Tibial nerve (tissue), 4 donors: ENCODE data around the gene CDK6.

Experiments
- EP300 ChIP-seq, 2 donors: sonication (generic); formaldehyde crosslinking; IDR thresholded peaks; one replicate each; pipeline ENCODE4 v1.6.1; 2017; ENCODE audit warnings: antibody characterized with exemption in 2 of 2, mild to moderate bottlenecking in 1 of 2
- TF ChIP-seq, protein P1 (sequence below), 5 experiments: fragments of 200-600 bp in 3 of 5; fragments of 450-650 bp in 2 of 5; sonication (generic) in 3 of 5; IDR thresholded peaks; one replicate each; pipeline ENCODE4 v1.5.1; 2016 to 2019; ENCODE audit warnings: antibody characterized with exemption in 5 of 5, mild to moderate bottlenecking in 3 of 5, moderate library complexity in 2 of 5

DNA sequence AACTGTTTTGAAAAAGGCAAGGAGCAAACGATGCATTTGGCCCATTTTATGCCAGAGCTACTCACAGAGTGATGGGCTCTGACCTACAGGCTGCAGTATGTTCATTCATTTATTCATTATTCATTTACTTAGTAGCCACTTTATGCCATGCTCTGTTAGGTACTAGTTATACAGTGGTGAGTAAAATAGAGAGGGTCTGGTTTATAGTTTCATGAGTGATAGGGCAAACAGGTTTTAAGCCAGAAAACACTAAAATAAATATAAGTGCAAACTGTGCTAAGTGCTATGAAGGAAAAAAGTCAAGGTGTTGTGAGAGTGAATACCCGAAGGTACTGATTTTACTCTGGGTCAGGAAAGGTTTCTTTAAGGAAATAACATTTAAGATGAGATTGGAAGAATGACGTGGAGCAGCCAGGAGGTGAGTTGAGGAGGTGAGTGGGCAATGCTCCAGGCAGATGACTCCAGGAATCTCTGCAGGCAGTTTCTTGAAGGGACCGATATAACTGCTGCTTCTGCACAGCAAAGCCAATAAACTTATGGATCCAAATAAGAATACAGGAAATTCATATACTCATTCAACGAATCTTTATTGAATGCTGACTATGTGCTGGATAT, 189.3 kb downstream of the CDK6 start:
- TF ChIP-seq, protein P1, sequence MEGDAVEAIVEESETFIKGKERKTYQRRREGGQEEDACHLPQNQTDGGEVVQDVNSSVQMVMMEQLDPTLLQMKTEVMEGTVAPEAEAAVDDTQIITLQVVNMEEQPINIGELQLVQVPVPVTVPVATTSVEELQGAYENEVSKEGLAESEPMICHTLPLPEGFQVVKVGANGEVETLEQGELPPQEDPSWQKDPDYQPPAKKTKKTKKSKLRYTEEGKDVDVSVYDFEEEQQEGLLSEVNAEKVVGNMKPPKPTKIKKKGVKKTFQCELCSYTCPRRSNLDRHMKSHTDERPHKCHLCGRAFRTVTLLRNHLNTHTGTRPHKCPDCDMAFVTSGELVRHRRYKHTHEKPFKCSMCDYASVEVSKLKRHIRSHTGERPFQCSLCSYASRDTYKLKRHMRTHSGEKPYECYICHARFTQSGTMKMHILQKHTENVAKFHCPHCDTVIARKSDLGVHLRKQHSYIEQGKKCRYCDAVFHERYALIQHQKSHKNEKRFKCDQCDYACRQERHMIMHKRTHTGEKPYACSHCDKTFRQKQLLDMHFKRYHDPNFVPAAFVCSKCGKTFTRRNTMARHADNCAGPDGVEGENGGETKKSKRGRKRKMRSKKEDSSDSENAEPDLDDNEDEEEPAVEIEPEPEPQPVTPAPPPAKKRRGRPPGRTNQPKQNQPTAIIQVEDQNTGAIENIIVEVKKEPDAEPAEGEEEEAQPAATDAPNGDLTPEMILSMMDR (IDR thresholded peaks at IDR 0.05): no peak
- TF ChIP-seq EP300 (IDR thresholded peaks at IDR 0.05): no peak
